GM08714 (cell line): ENCODE data around the gene RNU5B-1.

Source experiments
- H3K4me3 ChIP-seq: fragments of 200-500 bp; sonication (Bioruptor generic); 2 replicates; pipeline ENCODE4 v1.5.1; 2014; ENCODE audit warnings: mild to moderate bottlenecking, low read length, inconsistent platforms
- ZNF274 ChIP-seq: IDR thresholded peaks from 2 replicates; pipeline ENCODE4 v1.6.1; 2012; ENCODE audit warnings: mild to moderate bottlenecking, low read depth, low read length

The RNU5B-1 gene

DNA sequence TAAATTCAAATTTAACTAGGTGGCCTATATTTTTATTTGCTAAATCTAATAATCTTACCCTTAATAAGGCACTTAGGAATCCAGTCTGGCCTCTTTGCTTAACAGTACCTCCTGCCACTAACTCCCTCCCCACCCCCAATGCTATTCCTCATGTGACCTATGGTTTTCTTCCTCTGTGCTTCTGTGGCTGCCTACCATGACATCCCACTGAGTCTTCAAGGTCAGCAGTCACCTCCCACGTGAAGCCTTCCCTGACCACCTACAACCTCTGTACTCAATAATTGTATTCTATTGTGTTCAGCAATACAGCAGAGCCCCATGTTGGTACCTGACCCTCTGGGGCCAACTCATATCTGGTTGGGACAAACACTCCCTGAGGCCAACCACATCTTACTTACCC lies 27.5 kb upstream of the RNU5B-1 start:
- H3K4me3 ChIP-seq: no peak overlapping the region
- TF ChIP-seq ZNF274: no peak

DNA sequence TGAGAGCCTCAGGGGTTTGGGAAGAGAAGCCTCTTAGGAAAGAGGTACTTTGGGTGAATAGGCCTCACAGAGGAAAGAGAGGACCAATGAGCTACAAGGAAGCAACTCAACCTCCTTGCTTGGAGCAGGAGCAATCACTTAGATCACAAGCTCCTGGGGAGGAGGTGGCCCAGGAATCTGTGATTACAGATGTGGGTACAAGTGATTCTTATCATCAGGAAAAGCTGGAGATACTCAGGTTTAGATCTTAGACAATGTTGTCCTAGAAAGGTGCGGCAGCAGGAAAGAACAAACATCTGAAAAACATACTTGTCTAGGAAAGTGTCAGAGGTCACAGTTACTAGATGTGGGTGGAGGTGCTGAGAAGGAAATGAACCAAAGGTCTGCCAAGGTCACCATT lies 26.0 kb upstream of the RNU5B-1 start:
- no peak overlapping the region for H3K4me3 ChIP-seq
- TF ChIP-seq ZNF274: no peak

DNA sequence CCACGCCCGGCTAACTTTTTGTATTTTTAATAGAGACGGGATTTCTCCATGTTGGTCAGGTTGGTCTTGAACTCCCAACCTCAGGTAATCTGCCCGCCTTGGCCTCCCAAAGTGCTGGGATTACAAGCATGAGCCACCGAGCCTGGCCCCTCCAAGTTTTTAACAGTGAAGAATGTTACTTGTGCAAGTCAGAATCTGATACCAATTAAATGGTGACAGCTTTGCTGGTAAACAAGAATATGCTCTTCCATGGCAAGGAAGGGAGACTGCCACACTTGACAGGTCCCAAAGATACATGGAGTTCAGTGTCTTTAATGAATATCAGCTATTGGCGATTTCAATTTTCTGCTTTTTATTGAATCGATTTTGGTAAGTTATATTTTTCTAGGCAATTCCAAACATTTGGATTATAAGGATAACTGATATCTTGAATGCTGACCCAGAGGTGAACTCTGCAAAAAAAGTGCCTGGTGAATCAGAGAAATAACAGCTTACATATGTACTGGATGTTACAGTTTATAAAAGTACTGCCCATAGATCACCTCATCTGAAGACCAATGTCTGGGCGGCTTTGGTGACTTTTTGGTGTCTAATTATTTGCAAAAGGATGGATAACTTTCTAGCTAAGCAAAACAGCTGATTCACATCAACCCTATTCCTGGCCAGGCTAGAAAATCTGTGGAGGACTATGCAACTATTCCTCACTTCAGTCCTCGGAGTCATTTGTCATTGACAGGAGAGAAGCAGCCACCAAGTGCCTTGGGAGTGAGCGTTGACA lies 19.0 kb upstream of the RNU5B-1 start:
- TF ChIP-seq ZNF274: no peak
- H3K4me3 ChIP-seq: peak overlapping the region; percentile 90

DNA sequence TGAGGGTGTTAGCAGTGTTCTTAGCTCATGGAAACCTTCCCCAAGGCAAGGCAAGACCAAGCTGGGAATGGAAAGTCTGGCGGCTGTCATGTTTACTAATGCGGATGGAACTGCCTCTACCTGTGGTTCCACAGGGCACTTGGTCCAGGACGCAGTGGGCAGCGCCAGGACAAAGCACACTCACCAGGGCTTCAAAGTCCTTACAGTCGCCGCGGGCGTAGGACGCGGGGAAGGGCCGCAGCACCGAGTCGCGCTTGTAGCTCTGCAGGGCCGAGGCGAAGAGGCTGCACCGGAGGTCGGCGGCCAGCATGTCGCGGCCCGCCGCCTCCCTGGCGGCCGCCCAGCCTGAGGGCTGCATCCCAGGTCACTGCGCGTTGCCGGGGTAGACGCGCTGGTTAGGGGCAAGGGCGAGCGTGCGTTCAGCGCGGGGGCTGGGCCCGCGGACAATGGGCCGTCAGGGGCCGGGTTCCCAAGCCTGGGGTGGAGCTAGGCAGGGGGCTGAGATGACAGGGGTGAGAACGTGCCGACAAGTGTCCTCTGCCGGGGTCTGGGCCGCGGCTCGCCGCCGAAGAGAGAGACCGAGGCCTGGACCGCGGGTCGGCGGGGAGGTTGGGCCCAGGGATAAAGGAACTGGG lies 18.3 kb upstream of the RNU5B-1 start:
- peak overlapping the region; percentile 90 for H3K4me3 ChIP-seq
- no peak for TF ChIP-seq ZNF274

DNA sequence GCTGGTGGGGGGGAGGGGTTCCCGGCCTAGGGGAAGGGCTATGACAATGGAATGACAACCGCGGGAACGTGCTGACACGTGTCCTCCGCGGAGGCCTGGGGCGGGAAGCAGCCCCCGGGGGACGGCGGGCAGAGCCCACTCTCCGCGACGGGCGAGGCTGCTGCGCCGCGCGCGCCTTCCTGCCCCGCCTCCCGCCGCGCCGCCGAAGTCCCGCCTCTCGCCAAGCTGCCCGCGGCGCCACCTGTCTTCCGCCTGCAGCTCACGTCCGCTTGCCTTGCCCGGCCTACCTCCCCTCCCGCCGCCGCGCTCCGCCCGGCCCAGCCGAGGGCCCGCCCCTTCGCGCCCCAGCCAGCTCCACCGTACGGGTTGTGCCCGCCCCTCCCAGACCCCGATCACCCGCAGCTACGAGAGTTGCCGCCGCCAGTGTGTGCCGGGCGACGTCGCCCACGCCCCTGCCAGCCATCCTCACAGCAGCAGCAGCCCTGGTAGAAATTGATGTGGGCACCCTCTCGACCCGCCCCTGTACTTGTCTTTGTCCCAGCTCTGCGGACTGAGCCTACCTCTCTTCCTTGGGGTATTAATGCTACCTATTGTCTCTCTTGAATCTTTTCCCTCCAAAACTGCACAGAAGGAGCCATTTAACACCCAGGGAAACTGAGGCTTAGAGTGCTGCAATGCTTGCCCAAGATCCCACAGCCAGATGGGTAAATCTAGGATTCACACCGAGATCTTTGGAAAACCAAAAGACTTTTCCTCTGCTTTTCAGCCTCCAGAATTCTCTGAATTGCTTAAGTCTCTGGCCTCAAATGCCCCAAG lies 17.6 kb upstream of the RNU5B-1 start, which contains the start of gene PARP16:
Gene PARP16, minus strand, starts transcription at position 180 of the 816 bp plus-strand sequence. CDS start 457 bp downstream, outside the sequence.
- TF ChIP-seq ZNF274: no peak
- H3K4me3 ChIP-seq: peak within 1 kb of the TSS; percentile 90

DNA sequence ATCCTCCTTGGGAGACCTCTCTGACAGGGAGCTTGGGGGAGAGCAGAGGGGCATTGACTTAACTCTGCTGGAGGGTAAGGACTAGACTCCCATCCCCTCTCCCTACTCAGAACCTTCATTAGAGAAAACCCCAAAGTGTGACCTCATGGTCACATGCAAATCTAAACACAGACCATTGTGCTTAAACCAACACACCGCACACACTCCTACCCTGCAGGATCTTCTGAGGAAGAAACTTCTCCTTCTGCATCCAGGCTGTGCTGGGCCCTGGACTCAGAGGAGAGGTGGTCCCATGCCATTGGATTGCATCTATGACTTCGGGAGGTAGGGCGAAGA lies 17.0 kb upstream of the RNU5B-1 start:
- TF ChIP-seq ZNF274: no peak
- H3K4me3 ChIP-seq: no peak overlapping the region; the same call in 1 of the 2 replicates

DNA sequence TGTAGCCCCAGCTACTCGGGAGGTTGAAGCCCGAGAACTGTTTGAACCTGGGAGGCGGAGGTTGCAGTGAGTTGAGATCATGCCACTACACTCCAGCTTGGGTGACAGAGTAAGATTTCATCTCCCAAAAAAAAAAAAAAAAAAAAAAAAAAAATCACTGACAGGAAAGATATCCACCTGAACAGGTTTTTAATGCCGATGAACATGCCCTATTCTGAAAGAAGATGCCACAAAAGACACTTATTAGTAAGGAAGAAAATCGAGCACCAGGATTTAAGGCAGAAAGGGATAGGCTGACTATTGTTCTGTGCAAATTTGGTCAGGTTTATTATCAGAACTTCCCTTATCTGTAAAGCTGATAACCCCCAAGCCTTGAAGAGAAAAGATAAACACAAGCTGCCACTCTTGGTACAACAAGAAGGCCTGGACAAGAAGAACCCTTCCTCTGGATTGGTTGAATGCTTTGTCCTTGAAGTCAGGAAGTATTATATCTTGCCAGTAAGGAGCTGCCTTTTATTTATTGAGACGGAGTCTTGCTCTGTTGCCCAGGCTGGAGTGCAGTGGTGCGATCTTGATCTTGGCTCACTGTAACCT lies 15.1 kb upstream of the RNU5B-1 start:
- TF ChIP-seq ZNF274: no peak
- H3K4me3 ChIP-seq: no peak overlapping the region

DNA sequence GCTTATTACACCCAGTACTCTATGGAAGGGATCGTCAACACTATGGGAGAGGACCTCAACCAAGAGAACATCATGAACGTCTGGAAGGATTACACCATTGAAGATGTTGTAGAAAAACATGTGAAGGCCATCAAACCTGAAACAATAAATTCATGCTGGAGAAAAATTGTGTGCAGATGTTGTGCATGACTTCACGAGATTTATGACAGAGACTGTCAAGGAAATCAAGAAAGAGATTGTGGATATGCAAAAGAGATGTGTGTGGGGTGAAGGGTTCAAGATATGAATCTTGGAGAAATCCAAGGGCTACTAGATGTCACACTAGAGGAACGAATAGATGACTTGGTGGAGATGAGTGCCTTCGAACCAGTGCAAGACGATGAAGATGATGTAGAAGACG lies 14.2 kb upstream of the RNU5B-1 start:
- TF ChIP-seq ZNF274: no peak
- H3K4me3 ChIP-seq: no peak overlapping the region

DNA sequence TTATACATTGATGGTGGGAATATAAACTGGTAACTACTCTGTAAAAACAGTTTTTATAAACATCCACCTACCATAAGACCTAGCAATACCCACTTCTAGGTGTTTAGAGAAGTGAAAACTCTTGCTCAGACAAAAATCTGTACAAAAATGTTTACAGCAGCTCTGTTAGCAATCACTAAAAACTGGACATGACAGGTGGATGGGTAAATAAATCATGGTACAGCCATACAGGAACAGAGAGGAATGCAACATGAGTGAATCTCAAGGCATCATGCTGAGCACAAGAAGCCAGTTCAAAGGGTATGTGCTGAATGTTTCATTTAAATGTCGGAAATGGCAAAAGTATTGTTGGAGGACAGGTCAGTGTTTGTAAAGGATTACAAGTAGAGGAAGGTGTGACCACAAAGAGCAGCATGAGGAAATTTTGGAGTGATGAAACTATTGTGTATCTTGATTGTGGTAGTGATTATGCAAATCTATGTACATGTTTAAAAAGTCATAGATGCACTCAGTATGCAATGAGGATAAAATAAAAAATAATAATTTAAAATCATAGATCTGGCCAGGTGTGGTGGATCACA lies 11.4 kb upstream of the RNU5B-1 start:
- TF ChIP-seq ZNF274: no peak
- H3K4me3 ChIP-seq: no peak overlapping the region

DNA sequence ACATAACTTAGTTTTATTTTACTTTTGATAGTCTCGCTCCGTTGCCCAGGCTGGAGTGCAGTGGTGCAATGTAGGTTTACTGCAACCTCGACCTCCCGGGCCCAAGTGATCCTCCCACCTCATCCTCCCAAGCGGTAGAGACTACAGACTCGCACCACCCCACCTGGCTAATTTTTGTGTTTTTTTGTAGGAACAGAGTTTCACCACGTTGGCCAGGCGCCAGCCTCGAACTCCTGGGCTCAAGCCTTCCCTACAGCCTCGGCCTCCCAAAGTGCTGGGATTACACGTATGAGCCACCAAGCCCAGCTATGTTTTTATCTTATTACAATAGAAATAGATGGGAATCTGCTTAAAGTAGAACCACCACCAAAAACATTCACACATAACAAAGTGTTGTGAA lies 5.7 kb upstream of the RNU5B-1 start:
- no peak overlapping the region for H3K4me3 ChIP-seq

DNA sequence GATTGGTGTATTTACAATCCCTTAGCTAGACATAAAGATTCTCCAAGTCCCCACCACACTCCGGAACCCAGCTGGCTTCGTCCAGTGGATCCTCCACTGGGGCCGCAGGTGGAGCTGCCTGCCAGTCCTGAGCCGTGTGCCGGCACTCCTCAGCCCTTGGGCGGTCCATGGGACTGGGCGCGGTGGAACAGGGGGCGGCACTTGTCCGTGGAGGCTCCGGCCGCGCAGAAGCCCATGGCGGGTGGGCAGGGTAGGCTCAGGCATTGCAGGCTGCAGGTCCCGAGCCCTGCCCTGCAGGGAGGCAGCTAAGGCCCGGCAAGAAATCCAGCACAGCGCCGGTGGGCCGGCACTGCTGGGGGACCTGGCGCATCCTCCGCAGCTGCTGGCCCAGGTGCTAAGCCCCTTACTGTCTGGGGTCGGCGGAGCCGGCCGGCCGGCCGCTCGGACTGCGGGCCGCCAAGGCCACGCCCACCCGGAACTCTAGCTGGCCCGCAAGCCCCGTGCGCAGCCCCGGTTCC lies 3.5 kb upstream of the RNU5B-1 start:
- no peak overlapping the region for H3K4me3 ChIP-seq
- no peak for TF ChIP-seq ZNF274

More for the DNA sequence above, 5.7 kb upstream of the RNU5B-1 start:
- TF ChIP-seq ZNF274: no peak

DNA sequence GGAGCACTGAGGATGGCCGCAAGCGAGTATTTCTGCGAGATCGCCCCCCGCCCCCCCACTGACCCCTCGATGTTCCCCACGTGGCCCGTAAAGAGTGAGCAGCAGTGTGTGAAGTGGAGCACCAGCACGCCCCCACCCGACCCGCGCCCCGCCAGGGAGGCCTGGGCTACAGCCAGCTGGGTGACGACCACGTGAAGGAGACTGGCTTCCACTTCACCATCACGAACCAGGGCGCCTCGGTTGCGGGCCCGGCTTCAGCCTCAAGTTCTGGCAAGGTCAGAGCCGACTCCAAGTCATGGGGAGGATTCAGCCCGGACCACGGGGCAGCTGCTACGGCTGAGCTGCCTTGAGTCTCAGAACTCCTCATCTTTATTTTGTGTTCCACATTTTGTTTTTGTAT lies 2.4 kb upstream of the RNU5B-1 start:
- no peak for TF ChIP-seq ZNF274
- no peak overlapping the region for H3K4me3 ChIP-seq

DNA sequence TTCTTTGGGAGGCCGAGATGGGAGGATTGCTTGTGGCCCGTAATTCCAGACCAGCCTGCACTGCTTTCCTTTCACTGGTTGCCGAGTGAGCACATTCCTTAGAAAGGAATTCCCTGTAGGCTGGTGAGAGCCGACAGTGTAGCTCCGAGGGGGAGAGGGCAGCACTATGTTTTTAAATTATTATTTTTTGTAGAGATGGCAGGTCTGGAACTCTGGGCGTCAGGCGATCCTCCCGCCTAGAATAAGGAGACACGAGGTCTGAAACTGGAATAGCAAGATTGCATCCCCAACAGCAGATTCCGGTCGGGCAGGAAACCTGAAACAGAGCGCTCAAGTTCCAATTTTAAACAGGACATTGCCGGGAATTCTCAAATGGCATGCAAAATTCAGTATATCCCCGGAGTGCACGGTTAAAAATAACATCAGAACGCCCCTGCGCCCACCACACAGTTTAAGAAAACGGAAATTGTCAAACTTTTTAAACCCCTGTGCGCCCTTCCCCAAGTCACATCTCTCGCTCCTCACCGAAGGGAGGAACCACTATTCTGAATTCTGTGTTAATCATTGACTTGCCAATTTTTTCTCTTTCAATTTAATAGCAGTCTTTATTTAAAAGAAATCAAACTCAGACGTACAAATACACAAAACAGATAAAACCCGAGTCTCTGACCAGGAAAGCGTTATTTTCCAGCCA lies 643 bp upstream of the RNU5B-1 start:
- peak overlapping the region; percentile 64 for H3K4me3 ChIP-seq
- TF ChIP-seq ZNF274: no peak
